ENCODE results near the gene HYAL1.
"Not testable (repeated sequence)": the region's sequence is repeated elsewhere in the genome, so short reads cannot be mapped to it uniquely, and the experiment has no call there.

The HYAL1 gene

DNA sequence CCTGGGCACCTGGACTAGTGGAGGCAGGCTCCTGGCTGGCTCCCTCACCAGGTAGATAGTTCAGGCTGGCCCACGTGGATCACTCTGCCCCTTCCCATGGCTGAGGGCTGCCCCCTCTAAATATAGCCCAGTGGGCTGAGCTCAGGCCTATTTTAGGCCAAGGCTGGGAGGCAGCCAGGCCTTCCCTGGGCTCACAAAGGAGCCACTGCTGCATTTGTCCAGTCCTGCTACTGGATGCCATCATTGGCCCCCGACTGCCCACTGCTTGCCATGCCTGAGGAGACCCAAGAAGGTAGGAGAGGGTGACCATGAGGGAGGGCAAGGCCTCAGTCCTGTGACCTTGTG is 24.5 kb downstream of the HYAL1 start, which contains the start of gene LSMEM2:
Gene LSMEM2, plus strand, starts transcription at position 208 of the 345 bp plus-strand sequence. Its CDS starts 27 bp downstream, at position 235.
- H3K27ac Mint-ChIP-seq, result no peak within 1 kb of the TSS
- H3K4me1 Mint-ChIP-seq (ENCODE audit: low read depth), result peaks cover 19% of the 10 kb centered on the region
- H3K36me3 Mint-ChIP-seq (ENCODE audit: low read depth), result peaks cover 2% of the 10 kb centered on the region
- peaks cover 45% of the 10 kb centered on the region for H3K27me3 Mint-ChIP-seq
- H3K4me3 Mint-ChIP-seq, result no peak within 1 kb of the TSS
- H3K9me3 Mint-ChIP-seq, result no peaks in the 10 kb centered on the region
- DNase-seq, result no peak

DNA sequence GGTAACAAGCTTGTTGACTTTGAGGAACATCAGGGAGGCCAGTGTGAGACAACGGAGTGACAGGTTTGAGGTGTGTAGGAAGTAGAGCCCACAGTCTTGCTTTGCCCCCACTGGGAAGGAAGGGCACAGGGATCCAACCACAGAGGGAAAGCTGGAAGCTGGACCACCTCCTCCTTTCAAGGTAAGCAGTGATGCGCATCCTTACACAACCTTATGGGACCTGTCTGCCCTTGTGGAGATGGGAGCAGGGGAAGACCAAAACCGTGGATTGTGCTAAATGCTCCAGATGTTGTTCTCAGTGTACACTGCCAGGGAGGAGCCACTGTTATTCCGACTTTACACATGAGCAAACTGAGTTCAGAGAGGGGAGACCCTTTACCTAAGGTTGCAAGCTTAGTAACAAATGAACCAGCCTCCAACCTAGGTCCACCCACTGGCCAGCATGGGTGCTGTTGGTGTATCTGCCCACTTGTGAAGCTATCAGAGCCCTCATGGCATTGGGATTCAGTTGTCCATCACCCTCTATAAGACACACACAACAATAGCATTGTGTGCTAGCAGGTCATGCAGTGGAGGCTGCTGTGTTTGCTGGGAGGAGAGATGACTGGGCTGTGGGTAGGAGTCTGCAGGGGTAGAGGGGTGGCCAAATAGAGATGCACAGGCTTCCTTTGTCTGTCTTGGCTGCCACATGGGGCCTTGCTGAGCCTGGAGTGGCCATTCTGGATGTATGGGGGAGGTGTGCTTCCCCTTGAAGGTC is 25.1 kb downstream of the HYAL1 start:
- Mint-ChIP-seq H3K27ac (no peak overlapping the region), H3K27me3 (peaks cover 48% of the 10 kb centered on the region), H3K9me3 (no peaks in the 10 kb centered on the region), H3K4me3 (no peak overlapping the region), H3K4me1 (ENCODE audit: low read depth) (peaks cover 20% of the 10 kb centered on the region), H3K36me3 (ENCODE audit: low read depth) (no peaks in the 10 kb centered on the region)
- DNase-seq, result no peak

DNA sequence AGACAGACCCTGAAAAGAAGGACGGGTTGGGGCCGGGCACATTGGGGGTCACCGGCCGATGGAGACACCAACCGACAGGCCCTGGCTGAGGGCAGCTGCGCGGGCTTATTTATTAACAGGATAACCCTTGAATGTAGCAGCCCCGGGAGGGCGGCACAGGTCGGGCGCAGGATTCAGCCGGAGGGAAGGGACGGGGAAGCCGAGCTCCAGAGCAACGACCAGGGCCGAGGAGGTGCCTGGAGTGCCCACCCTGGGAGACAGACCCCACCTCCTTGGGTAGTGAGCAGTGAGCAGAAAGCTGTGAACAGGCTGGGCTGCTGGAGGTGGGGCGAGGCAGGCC is 26.6 kb downstream of the HYAL1 start:
- H3K27ac Mint-ChIP-seq, result no peak overlapping the region
- H3K27me3 Mint-ChIP-seq, result peaks cover 53% of the 10 kb centered on the region
- H3K4me1 Mint-ChIP-seq (ENCODE audit: low read depth), result peaks cover 28% of the 10 kb centered on the region
- no peaks in the 10 kb centered on the region for H3K36me3 Mint-ChIP-seq (ENCODE audit: low read depth)
- no peaks in the 10 kb centered on the region for H3K9me3 Mint-ChIP-seq
- DNase-seq, result no peak
- no peak overlapping the region for H3K4me3 Mint-ChIP-seq

DNA sequence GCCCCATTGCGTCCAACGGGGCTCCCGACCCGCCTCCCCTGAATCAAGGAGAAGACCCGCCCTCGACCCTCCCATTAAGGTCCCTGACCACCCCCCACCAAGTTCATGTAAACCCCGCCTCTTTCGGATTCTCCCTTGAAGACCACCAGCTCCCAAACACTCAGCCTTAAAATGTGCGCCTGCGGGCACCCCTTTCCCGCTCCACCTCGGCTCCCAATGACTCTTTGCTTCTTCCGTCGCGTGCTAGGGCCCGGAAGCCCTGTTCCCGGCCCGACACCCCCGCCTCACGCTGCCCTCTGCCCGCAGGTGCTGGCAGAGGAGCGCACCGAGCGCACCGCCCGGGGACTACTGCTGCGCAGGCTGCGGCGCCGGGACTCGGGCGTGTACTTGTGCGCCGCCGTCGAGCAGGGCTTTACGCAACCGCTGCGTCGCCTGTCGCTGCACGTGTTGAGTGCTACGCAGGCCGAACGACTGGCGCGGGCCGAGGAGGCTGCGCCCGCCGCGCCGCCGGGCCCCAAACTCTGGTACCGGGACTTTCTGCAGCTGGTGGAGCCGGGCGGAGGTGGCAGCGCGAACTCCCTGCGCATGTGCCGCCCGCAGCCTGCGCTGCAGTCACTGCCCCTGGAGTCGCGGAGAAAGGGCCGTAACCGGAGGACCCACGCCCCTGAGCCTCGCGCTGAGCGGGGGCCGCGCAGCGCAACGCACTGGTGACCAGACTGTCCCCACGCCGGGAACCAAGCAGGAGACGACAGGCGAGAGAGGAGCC is 27.2 kb downstream of the HYAL1 start:
- H3K36me3 Mint-ChIP-seq (ENCODE audit: low read depth), result no peaks in the 10 kb centered on the region
- H3K4me3 Mint-ChIP-seq, result peak overlapping the region; percentile 19
- H3K9me3 Mint-ChIP-seq, result no peaks in the 10 kb centered on the region
- H3K4me1 Mint-ChIP-seq (ENCODE audit: low read depth), result peaks cover 31% of the 10 kb centered on the region
- no peak overlapping the region for H3K27ac Mint-ChIP-seq
- H3K27me3 Mint-ChIP-seq, result peaks cover 53% of the 10 kb centered on the region
- DNase-seq, result peak; percentile 62

DNA sequence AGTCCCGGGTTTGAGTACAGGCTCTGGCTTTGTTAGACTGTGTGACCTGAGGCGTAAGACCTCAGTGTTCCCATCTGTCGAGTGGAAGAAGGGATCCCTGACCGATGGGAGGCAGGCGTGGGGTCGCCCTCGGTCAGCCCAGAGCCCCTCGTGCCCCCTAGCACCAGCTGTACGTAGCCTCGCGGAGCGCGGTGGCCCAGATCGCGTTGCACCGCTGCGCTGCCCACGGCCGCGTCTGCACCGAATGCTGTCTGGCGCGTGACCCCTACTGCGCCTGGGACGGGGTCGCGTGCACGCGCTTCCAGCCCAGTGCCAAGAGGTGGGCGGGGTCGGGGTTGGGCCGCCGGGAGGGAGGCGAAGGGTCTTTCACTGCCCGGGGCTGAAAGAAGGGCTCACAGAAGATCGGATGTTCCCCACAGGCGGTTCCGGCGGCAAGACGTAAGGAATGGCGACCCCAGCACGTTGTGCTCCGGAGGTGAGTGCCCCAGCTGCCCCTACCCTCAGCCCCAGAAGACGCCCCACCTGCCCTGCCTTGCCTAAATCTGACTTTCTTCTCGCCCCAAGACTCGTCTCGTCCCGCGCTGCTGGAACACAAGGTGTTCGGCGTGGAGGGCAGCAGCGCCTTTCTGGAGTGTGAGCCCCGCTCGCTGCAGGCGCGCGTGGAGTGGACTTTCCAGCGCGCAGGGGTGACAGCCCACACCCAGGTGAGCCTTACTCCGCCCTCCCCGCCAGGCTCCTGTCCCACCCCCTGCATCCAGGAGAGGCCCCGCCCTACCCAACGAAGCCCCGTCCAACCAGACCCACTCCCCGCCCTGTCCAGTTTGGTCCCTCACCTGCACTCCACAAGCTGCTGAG is 28.0 kb downstream of the HYAL1 start:
- Mint-ChIP-seq H3K4me3 (peak overlapping the region; percentile 19), H3K36me3 (ENCODE audit: low read depth) (no peaks in the 10 kb centered on the region), H3K4me1 (ENCODE audit: low read depth) (peaks cover 31% of the 10 kb centered on the region), H3K27me3 (peaks cover 53% of the 10 kb centered on the region), H3K9me3 (no peaks in the 10 kb centered on the region), H3K27ac (no peak overlapping the region)
- peak; percentile 46 for DNase-seq

DNA sequence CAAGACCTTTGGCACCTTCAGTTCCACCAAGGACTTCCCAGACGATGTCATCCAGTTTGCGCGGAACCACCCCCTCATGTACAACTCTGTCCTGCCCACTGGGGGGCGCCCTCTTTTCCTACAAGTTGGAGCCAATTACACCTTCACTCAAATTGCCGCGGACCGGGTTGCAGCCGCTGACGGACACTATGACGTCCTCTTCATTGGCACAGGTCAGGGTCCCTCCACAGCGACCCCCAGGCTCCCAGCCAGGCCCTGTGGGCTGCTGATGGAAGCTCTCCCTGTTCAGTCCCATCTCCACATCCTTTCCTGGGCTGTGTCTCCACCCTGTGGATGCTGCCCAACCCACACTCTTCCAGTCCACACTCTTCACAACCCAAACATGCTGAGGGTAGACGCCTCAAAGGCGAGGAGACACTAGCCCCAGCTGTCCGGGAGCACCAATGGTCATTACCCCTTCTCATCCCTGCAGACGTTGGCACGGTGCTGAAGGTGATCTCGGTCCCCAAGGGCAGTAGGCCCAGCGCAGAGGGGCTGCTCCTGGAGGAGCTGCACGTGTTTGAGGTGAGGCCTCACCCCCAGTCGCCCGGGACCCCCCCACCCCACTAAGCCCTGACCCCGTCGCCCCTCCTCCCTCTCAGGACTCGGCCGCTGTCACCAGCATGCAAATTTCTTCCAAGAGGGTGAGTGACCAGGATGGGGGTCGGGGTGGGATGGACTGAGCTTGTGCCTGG is 28.8 kb downstream of the HYAL1 start:
- DNase-seq, result peak; percentile 78
- Mint-ChIP-seq H3K9me3 (no peaks in the 10 kb centered on the region), H3K4me3 (no peak overlapping the region), H3K27ac (peak overlapping the region; percentile 54), H3K27me3 (peaks cover 53% of the 10 kb centered on the region), H3K4me1 (ENCODE audit: low read depth) (peaks cover 31% of the 10 kb centered on the region), H3K36me3 (ENCODE audit: low read depth) (no peaks in the 10 kb centered on the region)

DNA sequence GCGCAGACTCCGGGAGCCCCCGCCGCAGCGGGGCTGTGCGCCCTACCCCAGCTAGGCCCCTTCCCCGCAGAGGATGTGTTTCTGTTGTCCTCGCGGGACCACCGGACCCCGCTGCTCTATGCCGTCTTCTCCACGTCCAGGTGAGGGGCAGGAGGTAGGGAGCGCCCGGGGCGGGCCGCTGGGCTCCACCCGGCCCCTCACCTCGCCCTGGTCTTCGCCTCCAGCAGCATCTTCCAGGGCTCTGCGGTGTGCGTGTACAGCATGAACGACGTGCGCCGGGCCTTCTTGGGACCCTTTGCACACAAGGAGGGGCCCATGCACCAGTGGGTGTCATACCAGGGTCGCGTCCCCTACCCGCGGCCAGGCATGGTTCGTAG is 29.7 kb downstream of the HYAL1 start:
- Mint-ChIP-seq H3K27ac (no peak overlapping the region), H3K36me3 (ENCODE audit: low read depth) (no peaks in the 10 kb centered on the region), H3K9me3 (no peaks in the 10 kb centered on the region), H3K27me3 (peaks cover 52% of the 10 kb centered on the region), H3K4me1 (ENCODE audit: low read depth) (peaks cover 31% of the 10 kb centered on the region), H3K4me3 (no peak overlapping the region)
- DNase-seq, result no peak

DNA sequence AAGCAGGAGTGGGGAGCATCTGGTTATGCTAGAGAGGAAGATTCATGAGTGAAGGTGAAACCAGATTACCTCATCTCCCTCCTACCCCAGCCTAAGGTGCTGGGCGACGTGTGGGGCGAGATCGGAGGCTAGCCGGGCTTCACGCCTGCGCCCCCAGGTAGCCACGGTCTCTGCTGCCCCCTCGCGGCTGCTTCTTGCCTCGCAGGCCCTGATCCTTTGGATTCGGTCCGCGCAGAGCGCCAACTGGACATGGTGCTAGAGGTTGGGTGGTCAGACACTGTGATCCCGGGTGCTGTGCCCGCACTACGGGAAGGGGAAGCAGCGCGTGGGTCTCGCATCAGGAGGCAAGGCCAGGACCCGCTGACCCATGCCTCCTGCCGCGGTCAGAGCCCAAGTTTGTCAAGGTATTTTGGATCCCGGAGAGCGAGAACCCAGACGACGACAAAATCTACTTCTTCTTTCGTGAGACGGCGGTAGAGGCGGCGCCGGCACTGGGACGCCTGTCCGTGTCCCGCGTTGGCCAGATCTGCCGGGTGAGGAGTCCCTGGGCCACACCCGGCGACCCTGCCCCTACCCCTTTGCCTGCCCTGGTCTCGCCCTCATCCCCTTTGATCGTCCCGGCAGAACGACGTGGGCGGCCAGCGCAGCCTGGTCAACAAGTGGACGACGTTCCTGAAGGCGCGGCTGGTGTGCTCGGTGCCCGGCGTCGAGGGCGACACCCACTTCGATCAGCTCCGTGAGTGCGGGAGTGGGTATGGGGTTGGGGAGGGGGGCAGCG is 30.3 kb downstream of the HYAL1 start:
- DNase-seq, result peak; percentile 95
- H3K9me3 Mint-ChIP-seq, result no peaks in the 10 kb centered on the region
- H3K27ac Mint-ChIP-seq, result peak overlapping the region; percentile 70
- H3K4me1 Mint-ChIP-seq (ENCODE audit: low read depth), result peaks cover 31% of the 10 kb centered on the region
- no peaks in the 10 kb centered on the region for H3K36me3 Mint-ChIP-seq (ENCODE audit: low read depth)
- peak overlapping the region; percentile 63 for H3K4me3 Mint-ChIP-seq
- peaks cover 49% of the 10 kb centered on the region for H3K27me3 Mint-ChIP-seq

DNA sequence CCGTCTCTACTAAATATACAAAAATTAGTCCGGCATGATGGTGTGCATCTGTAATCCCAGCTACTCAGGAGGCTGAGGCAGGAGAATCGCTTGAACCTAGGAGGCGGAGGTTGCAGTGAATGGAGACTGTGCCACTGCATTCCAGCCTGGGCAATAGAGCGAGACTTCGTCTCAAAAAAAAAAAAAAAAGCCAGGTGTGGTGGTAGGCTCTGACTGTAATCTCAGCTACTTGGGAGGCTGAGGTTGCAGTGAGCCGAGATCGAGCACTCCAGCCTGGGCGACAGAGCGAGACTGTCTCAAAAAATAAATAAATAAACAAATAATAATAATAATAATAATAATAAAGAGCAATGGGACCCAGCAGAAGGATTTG is 30.9 kb downstream of the HYAL1 start:
- Mint-ChIP-seq H3K27me3 (peaks cover 47% of the 10 kb centered on the region), H3K4me1 (ENCODE audit: low read depth) (peaks cover 31% of the 10 kb centered on the region)
- not testable (repeated sequence) for H3K27ac Mint-ChIP-seq; H3K4me3 Mint-ChIP-seq; H3K36me3 Mint-ChIP-seq (ENCODE audit: low read depth); DNase-seq; H3K9me3 Mint-ChIP-seq

DNA sequence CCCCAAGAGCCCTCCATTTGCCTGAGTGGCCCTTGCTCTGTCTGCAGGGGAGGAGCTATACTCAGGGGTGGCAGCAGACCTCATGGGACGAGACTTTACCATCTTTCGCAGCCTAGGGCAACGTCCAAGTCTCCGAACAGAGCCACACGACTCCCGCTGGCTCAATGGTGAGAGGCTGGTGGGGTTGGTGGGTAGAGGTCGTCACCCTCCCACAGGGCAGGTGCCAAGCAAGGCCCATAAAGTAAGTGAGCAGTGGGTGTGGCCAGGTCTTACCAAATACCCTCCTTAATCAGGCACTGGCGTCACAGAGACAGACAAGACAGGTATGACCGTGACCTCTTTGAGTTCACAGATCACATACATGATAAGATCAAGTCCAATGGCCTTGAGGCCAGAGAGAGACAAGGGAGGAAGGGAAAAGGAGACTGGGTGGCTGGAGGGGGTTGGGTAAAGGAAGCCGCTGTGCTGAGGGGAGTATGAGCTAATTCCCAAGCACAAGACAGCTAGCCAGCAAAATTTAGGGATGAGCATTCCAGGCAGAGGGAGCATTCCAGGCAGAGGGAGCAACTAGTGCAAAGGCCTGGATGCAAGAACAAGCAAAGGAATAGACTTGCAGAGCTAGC is 31.9 kb downstream of the HYAL1 start:
- H3K27ac Mint-ChIP-seq, result no peak overlapping the region
- peaks cover 31% of the 10 kb centered on the region for H3K4me1 Mint-ChIP-seq (ENCODE audit: low read depth)
- no peak for DNase-seq
- H3K27me3 Mint-ChIP-seq, result peaks cover 49% of the 10 kb centered on the region
- no peaks in the 10 kb centered on the region for H3K9me3 Mint-ChIP-seq
- no peak overlapping the region for H3K4me3 Mint-ChIP-seq
- H3K36me3 Mint-ChIP-seq (ENCODE audit: low read depth), result no peaks in the 10 kb centered on the region

DNA sequence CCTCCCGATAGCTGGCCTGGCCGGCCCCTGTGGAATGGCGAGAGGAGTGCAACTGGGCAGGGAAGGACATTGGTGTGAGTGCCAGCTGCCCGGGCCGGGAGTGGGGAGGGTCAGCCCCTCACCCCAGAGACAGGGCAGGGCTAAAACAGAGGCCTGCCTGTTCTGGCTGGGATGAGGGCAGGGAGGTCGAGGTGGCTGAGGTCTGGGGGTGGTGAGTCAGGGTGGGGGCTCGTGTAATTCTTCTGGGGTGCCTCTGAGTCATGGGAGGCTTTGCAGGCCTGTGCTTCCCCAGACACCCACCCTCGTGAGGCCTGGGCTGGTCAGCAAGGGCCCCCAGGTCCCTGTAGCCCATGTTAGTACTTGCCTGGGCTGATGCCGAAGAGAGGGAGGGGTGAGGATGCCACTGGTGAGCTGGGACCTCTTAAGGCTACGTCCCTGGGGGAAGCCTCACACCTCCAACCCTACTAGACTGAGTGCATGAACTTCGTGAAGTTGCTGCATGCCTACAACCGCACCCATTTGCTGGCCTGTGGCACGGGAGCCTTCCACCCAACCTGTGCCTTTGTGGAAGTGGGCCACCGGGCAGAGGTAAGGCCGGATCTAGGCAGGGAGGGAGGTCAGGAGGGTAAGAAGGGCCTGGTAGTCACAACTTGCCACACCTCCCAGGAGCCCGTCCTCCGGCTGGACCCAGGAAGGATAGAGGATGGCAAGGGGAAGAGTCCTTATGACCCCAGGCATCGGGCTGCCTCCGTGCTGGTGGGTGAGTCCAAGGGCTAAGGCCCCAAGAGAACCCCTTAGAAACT is 32.8 kb downstream of the HYAL1 start:
- Mint-ChIP-seq H3K4me3 (no peak overlapping the region), H3K9me3 (no peaks in the 10 kb centered on the region), H3K36me3 (ENCODE audit: low read depth) (no peaks in the 10 kb centered on the region), H3K27ac (peak overlapping the region; percentile 14), H3K4me1 (ENCODE audit: low read depth) (peaks cover 26% of the 10 kb centered on the region), H3K27me3 (peaks cover 47% of the 10 kb centered on the region)
- no peak for DNase-seq

DNA sequence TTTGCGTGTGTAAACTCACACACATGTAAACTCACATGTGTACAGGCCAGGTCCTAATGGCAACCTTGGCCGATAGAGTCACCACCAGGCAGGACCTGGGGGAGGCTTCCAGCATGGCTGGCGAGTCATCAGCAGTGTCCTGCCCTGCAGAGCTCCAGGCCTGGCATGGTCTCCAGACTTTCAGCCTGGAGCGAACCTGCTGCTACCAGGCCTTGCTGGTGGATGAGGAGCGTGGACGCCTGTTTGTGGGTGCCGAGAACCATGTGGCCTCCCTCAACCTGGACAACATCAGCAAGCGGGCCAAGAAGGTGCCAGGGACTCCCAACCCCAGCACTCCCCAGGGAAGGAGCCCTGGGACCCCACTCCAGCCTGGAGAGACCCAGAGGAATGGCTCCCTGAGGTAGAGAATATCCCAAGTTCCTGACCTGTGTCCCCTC is 33.4 kb downstream of the HYAL1 start:
- no peaks in the 10 kb centered on the region for H3K9me3 Mint-ChIP-seq
- H3K27ac Mint-ChIP-seq, result no peak overlapping the region
- no peak overlapping the region for H3K4me3 Mint-ChIP-seq
- no peaks in the 10 kb centered on the region for H3K36me3 Mint-ChIP-seq (ENCODE audit: low read depth)
- peaks cover 43% of the 10 kb centered on the region for H3K27me3 Mint-ChIP-seq
- H3K4me1 Mint-ChIP-seq (ENCODE audit: low read depth), result peaks cover 20% of the 10 kb centered on the region
- no peak for DNase-seq

DNA sequence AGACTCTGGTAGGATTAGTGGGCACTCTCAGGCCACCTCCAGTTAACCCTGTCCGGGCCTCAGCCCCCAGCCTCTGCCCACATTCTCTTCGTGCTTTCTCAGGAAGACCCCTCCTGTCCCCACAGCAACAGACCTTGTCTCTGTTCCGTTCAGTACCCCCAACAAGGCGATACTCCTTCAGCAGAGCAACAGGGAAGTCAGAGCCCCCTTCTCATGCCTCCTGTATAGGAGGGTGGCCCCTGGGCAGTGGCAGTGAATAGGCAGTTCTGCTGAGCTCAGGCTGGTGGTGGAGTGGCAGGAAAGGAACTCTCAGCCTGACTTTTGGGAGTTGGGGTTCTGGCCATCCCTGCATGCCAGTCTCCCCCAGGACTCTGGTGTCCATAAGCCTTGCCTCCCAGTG is 33.9 kb downstream of the HYAL1 start:
- Mint-ChIP-seq H3K4me3 (no peak overlapping the region), H3K9me3 (no peaks in the 10 kb centered on the region), H3K4me1 (ENCODE audit: low read depth) (peaks cover 17% of the 10 kb centered on the region), H3K27me3 (peaks cover 39% of the 10 kb centered on the region), H3K27ac (no peak overlapping the region), H3K36me3 (ENCODE audit: low read depth) (no peaks in the 10 kb centered on the region)
- no peak for DNase-seq

All from activated T-cell treated with anti-CD3 and anti-CD28 coated beads, Interleukin-2, amount 50 U/mL, for 24 hours (primary cell).